HG03196 (cell line): ENCODE data around the gene BCAM.

Source experiments
- ATAC-seq: cut with Tn5 transposase; IDR thresholded peaks from one replicate; pipeline ENCODE4 v1.9.1; 2021; ENCODE audit not compliant: unreplicated experiment

BCAM gene

GRCh38 chr19:44789943-44790483, 18.9 kb upstream of the BCAM start:
- ATAC-seq = no peak

GRCh38 chr19:44792281-44792680, 16.6 kb upstream of the BCAM start:
- no peak for ATAC-seq

GRCh38 chr19:44794610-44795009, 14.3 kb upstream of the BCAM start:
- no peak for ATAC-seq

GRCh38 chr19:44795398-44795987, 13.4 kb upstream of the BCAM start:
- ATAC-seq = no peak

GRCh38 chr19:44796701-44797115, 12.2 kb upstream of the BCAM start:
- no peak for ATAC-seq

GRCh38 chr19:44799627-44800346, 9.1 kb upstream of the BCAM start:
- ATAC-seq = no peak

GRCh38 chr19:44800461-44800860, 8.4 kb upstream of the BCAM start:
- no peak for ATAC-seq

- ATAC-seq = no peak
These were observed 5.2 kb upstream of the BCAM start for GRCh38 chr19:44803442-44804428.

GRCh38 chr19:44806291-44806690, 2.6 kb upstream of the BCAM start:
- no peak for ATAC-seq

- no peak for ATAC-seq
These were observed 1.7 kb upstream of the BCAM start for GRCh38 chr19:44807162-44807561.

- no peak for ATAC-seq
These were observed 1.0 kb upstream of the BCAM start for GRCh38 chr19:44807652-44808462.

- ATAC-seq = no peak
These were observed 802 bp downstream of the BCAM start for GRCh38 chr19:44809577-44810233.

- no peak for ATAC-seq
These were observed 1.6 kb downstream of the BCAM start for GRCh38 chr19:44810234-44811121.

- no peak for ATAC-seq
These were observed 2.2 kb downstream of the BCAM start for GRCh38 chr19:44811122-44811419.

GRCh38 chr19:44812142-44812718, 3.3 kb downstream of the BCAM start:
- no peak for ATAC-seq

- no peak for ATAC-seq
These were observed 4.4 kb downstream of the BCAM start for GRCh38 chr19:44813070-44813840.

- no peak for ATAC-seq
These were observed 5.1 kb downstream of the BCAM start for GRCh38 chr19:44813841-44814470.

GRCh38 chr19:44814517-44814916, 5.6 kb downstream of the BCAM start:
- no peak for ATAC-seq
